ENCODE measurements around the gene HNRNPF.

The HNRNPF gene

DNA sequence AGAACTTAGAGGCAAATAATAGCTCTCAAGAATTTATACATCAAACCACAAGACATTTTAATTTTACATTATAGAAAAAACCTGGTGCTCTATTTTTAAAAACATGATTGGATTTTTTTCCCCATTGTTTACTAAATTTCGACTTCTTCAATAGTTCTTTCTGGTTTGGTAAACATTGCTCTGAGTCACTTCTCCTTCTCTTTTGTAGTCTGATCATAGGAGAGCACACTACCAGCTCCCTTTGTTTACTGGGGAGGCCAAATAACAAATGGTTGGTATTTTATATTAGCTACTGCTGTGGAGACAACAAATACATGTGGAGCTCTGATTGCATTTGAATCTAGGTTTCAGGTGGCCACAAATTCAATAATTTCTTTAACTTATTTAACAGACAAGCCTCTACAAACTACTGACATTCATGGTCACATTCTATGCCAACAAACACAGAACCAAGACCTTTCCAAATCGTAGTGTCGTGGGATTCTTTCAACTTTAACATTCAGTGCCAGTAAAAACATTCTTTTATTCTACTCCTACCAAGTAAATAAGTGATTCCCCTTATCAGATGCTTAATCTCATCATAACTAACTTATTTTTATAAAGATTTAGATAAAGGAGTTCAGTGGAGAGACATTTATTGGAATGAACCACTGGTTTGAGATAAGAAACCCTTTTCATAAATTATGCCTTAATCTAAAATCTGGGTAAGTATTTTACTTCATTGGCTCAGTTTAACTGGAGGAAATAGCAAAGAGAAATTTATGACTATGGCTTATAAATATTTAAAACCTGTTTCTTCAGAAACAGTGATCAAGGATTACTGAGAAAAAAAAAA is 55.3 kb downstream of the HNRNPF start:
- no peak overlapping the region for H2AK5ac ChIP-seq (ENCODE audit: low read length)
- H3K14ac ChIP-seq (ENCODE audit: low read length) = no peak overlapping the region
- H3K79me2 ChIP-seq (ENCODE audit: control insufficient read depth, insufficient read depth, low read length, poor library complexity) = no peaks in the 10 kb centered on the region
- H4K12ac ChIP-seq (ENCODE audit: low read depth, low read length) = no peak overlapping the region
- DNase-seq = no peak
- no peak overlapping the region for H3K23ac ChIP-seq (ENCODE audit: low read length)
- H3K27ac ChIP-seq (ENCODE audit: low read depth, low read length) = no peak overlapping the region
- no peak overlapping the region for H3K4me2 ChIP-seq (ENCODE audit: low read length)
- no peak overlapping the region for H3K18ac ChIP-seq (ENCODE audit: low read length)
- peaks cover 11 to 12% of the 10 kb centered on the region in 2 experiments for H3K4me1 ChIP-seq (ENCODE audit: control insufficient read depth in 1 of 2, insufficient read depth in 2 of 2, low read length in 2 of 2)
- H3K9ac ChIP-seq (ENCODE audit: low read length) = no peak overlapping the region
- H4K91ac ChIP-seq (ENCODE audit: low read depth, low read length) = no peak overlapping the region
- no CpG with 5 or more reads among the region's 3 CpGs for WGBS (ENCODE audit: extremely low coverage, insufficient coverage, insufficient read length)
- H3K4me3 ChIP-seq (ENCODE audit: low read depth, low read length) = no peak overlapping the region
- no peaks in the 10 kb centered on the region for H3K36me3 ChIP-seq (ENCODE audit: control insufficient read depth in 1 of 2, insufficient read depth in 2 of 2, low read length in 2 of 2)
- H3K9me3 ChIP-seq (ENCODE audit: insufficient read depth, low read depth, low read length) = no peaks in the 10 kb centered on the region
- no peak overlapping the region for H2BK12ac ChIP-seq (ENCODE audit: low read length)
- H3K27me3 ChIP-seq (ENCODE audit: insufficient read depth, low read length) = no peaks in the 10 kb centered on the region
- H3K79me1 ChIP-seq (ENCODE audit: low read length) = no peaks in the 10 kb centered on the region
- no peak overlapping the region for H3K4ac ChIP-seq (ENCODE audit: low read depth, low read length)
- no peak overlapping the region for H2AFZ ChIP-seq (ENCODE audit: insufficient read depth, low read length, poor library complexity)
- no peak overlapping the region for H2BK120ac ChIP-seq (ENCODE audit: insufficient read depth, low read length, poor library complexity)
- H2BK5ac ChIP-seq (ENCODE audit: low read depth, low read length, poor library complexity) = no peak overlapping the region
- no peak overlapping the region for H4K8ac ChIP-seq (ENCODE audit: low read depth, low read length)

DNA sequence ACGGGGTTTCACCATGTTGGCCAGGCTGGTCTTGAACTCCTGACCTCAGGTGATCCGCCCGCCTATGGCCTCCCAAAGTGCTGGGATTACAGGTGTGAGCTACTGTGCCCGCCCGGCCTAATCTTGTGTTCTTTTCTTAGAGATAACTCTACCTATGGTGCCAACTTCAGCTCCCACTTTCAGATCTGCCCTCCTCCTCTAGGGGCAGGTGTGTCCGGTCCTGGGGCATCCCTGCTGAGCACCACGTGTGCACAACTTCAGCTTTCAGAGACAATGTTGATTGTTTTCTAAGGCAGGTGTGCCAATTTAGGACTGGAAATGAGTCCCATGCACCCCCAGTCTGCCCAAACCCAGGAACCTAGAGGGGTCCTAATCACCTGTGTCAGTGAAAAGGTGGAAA is 56.0 kb downstream of the HNRNPF start:
- no peak overlapping the region for H3K9ac ChIP-seq (ENCODE audit: low read length)
- no peaks in the 10 kb centered on the region for H3K79me2 ChIP-seq (ENCODE audit: control insufficient read depth, insufficient read depth, low read length, poor library complexity)
- no peaks in the 10 kb centered on the region for H3K27me3 ChIP-seq (ENCODE audit: insufficient read depth, low read length)
- no peak overlapping the region for H2BK5ac ChIP-seq (ENCODE audit: low read depth, low read length, poor library complexity)
- H3K27ac ChIP-seq (ENCODE audit: low read depth, low read length) = no peak overlapping the region
- H3K23ac ChIP-seq (ENCODE audit: low read length) = no peak overlapping the region
- H3K79me1 ChIP-seq (ENCODE audit: low read length) = no peaks in the 10 kb centered on the region
- DNase-seq = no peak
- H2AK5ac ChIP-seq (ENCODE audit: low read length) = no peak overlapping the region
- H3K4me3 ChIP-seq (ENCODE audit: low read depth, low read length) = no peak overlapping the region
- no peak overlapping the region for H4K8ac ChIP-seq (ENCODE audit: low read depth, low read length)
- H2AFZ ChIP-seq (ENCODE audit: insufficient read depth, low read length, poor library complexity) = no peak overlapping the region
- H3K4ac ChIP-seq (ENCODE audit: low read depth, low read length) = no peak overlapping the region
- H2BK12ac ChIP-seq (ENCODE audit: low read length) = no peak overlapping the region
- H3K4me2 ChIP-seq (ENCODE audit: low read length) = no peak overlapping the region
- no peak overlapping the region for H3K18ac ChIP-seq (ENCODE audit: low read length)
- H2BK120ac ChIP-seq (ENCODE audit: insufficient read depth, low read length, poor library complexity) = no peak overlapping the region
- no peaks in the 10 kb centered on the region for H3K36me3 ChIP-seq (ENCODE audit: control insufficient read depth in 1 of 2, insufficient read depth in 2 of 2, low read length in 2 of 2)
- H3K14ac ChIP-seq (ENCODE audit: low read length) = no peak overlapping the region
- no CpG with 5 or more reads among the region's 7 CpGs for WGBS (ENCODE audit: extremely low coverage, insufficient coverage, insufficient read length)
- H3K4me1 ChIP-seq (ENCODE audit: control insufficient read depth in 1 of 2, insufficient read depth in 2 of 2, low read length in 2 of 2) = peaks cover 11 to 12% of the 10 kb centered on the region in 2 experiments
- H3K9me3 ChIP-seq (ENCODE audit: insufficient read depth, low read depth, low read length) = no peaks in the 10 kb centered on the region
- H4K12ac ChIP-seq (ENCODE audit: low read depth, low read length) = no peak overlapping the region
- no peak overlapping the region for H4K91ac ChIP-seq (ENCODE audit: low read depth, low read length)

DNA sequence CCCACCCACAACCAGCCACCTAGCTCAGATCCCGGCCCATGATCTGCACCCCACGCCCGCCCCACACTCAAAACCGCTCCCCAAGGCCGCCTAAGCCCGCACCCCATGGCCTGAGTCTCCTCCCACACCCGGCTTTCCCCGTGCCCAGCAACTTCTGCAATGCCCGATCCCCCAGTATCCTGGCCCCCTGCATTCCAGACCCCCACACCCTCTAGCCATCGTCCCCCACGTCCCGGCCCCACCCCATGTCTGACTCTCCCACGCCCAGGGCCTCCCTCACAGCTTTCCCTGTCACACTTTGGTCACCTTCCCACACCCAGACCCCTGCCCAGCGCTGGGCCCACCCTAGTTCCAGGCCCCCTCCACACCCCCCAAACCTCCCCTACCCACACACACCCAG is 57.7 kb downstream of the HNRNPF start:
- Histone ChIP-seq H3K4me2 (ENCODE audit: low read length) (no peak overlapping the region), H3K4me1 (ENCODE audit: control insufficient read depth in 1 of 2, insufficient read depth in 2 of 2, low read length in 2 of 2) (peaks cover 11 to 12% of the 10 kb centered on the region in 2 experiments), H3K9ac (ENCODE audit: low read length) (no peak overlapping the region), H3K36me3 (ENCODE audit: control insufficient read depth in 1 of 2, insufficient read depth in 2 of 2, low read length in 2 of 2) (no peaks in the 10 kb centered on the region), H3K18ac (ENCODE audit: low read length) (no peak overlapping the region), H2BK5ac (ENCODE audit: low read depth, low read length, poor library complexity) (no peak overlapping the region), H2BK120ac (ENCODE audit: insufficient read depth, low read length, poor library complexity) (no peak overlapping the region), H2AK5ac (ENCODE audit: low read length) (no peak overlapping the region), H4K8ac (ENCODE audit: low read depth, low read length) (no peak overlapping the region), H2AFZ (ENCODE audit: insufficient read depth, low read length, poor library complexity) (no peak overlapping the region), H3K79me1 (ENCODE audit: low read length) (no peaks in the 10 kb centered on the region), H3K23ac (ENCODE audit: low read length) (no peak overlapping the region), H2BK12ac (ENCODE audit: low read length) (no peak overlapping the region), H3K9me3 (ENCODE audit: insufficient read depth, low read depth, low read length) (no peaks in the 10 kb centered on the region), H3K4me3 (ENCODE audit: low read depth, low read length) (no peak overlapping the region), H4K12ac (ENCODE audit: low read depth, low read length) (no peak overlapping the region), H3K27ac (ENCODE audit: low read depth, low read length) (no peak overlapping the region), H3K14ac (ENCODE audit: low read length) (no peak overlapping the region), H3K4ac (ENCODE audit: low read depth, low read length) (no peak overlapping the region), H4K91ac (ENCODE audit: low read depth, low read length) (no peak overlapping the region), H3K79me2 (ENCODE audit: control insufficient read depth, insufficient read depth, low read length, poor library complexity) (no peaks in the 10 kb centered on the region), H3K27me3 (ENCODE audit: insufficient read depth, low read length) (no peaks in the 10 kb centered on the region)
- no peak for DNase-seq
- WGBS (ENCODE audit: extremely low coverage, insufficient coverage, insufficient read length) = no CpG with 5 or more reads among the region's 14 CpGs

DNA sequence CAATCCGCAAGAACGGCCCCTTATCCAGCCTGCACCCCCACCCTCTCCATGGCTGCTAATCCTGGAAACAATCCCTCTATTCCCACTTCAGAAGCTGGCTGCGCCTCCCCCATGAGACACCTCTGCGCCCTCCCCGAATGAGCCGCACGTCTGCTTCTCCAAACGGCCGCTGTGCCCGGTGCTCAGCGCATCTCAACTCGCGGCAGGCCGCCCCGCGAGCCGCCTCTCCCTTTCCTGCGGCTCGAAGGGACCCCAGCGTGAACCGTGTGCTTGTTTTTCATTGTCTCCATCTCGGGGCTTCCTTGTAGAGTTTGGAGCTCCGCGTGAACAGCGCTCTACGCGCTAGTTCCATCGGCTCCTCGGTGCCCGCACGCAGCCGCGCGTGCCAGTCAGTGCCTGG is 58.3 kb downstream of the HNRNPF start:
- no peak overlapping the region for H2BK120ac ChIP-seq (ENCODE audit: insufficient read depth, low read length, poor library complexity)
- WGBS (ENCODE audit: extremely low coverage, insufficient coverage, insufficient read length) = no CpG with 5 or more reads among the region's 34 CpGs

More for the DNA sequence above, 58.3 kb downstream of the HNRNPF start:
- Histone ChIP-seq H3K4ac (ENCODE audit: low read depth, low read length) (no peak overlapping the region), H3K4me3 (ENCODE audit: low read depth, low read length) (no peak overlapping the region), H3K79me2 (ENCODE audit: control insufficient read depth, insufficient read depth, low read length, poor library complexity) (no peaks in the 10 kb centered on the region), H2BK12ac (ENCODE audit: low read length) (no peak overlapping the region), H2BK5ac (ENCODE audit: low read depth, low read length, poor library complexity) (no peak overlapping the region), H3K18ac (ENCODE audit: low read length) (no peak overlapping the region), H3K23ac (ENCODE audit: low read length) (no peak overlapping the region), H3K4me2 (ENCODE audit: low read length) (no peak overlapping the region), H2AFZ (ENCODE audit: insufficient read depth, low read length, poor library complexity) (no peak overlapping the region), H4K8ac (ENCODE audit: low read depth, low read length) (no peak overlapping the region), H4K12ac (ENCODE audit: low read depth, low read length) (no peak overlapping the region), H3K79me1 (ENCODE audit: low read length) (no peaks in the 10 kb centered on the region), H3K9ac (ENCODE audit: low read length) (no peak overlapping the region), H3K27me3 (ENCODE audit: insufficient read depth, low read length) (no peaks in the 10 kb centered on the region), H4K91ac (ENCODE audit: low read depth, low read length) (no peak overlapping the region), H2AK5ac (ENCODE audit: low read length) (no peak overlapping the region), H3K9me3 (ENCODE audit: insufficient read depth, low read depth, low read length) (no peaks in the 10 kb centered on the region), H3K36me3 (ENCODE audit: control insufficient read depth in 1 of 2, insufficient read depth in 2 of 2, low read length in 2 of 2) (no peaks in the 10 kb centered on the region), H3K27ac (ENCODE audit: low read depth, low read length) (no peak overlapping the region), H3K14ac (ENCODE audit: low read length) (no peak overlapping the region), H3K4me1 (ENCODE audit: control insufficient read depth in 1 of 2, insufficient read depth in 2 of 2, low read length in 2 of 2) (peaks cover 11 to 12% of the 10 kb centered on the region in 2 experiments)
- DNase-seq = no peak
